ENCODE results near the gene TANGO6.

TANGO6 gene

GRCh38 chr16:68869492-68870088 lies 26.3 kb downstream of the TANGO6 start:
- DNase-seq, result no peak

DNA sequence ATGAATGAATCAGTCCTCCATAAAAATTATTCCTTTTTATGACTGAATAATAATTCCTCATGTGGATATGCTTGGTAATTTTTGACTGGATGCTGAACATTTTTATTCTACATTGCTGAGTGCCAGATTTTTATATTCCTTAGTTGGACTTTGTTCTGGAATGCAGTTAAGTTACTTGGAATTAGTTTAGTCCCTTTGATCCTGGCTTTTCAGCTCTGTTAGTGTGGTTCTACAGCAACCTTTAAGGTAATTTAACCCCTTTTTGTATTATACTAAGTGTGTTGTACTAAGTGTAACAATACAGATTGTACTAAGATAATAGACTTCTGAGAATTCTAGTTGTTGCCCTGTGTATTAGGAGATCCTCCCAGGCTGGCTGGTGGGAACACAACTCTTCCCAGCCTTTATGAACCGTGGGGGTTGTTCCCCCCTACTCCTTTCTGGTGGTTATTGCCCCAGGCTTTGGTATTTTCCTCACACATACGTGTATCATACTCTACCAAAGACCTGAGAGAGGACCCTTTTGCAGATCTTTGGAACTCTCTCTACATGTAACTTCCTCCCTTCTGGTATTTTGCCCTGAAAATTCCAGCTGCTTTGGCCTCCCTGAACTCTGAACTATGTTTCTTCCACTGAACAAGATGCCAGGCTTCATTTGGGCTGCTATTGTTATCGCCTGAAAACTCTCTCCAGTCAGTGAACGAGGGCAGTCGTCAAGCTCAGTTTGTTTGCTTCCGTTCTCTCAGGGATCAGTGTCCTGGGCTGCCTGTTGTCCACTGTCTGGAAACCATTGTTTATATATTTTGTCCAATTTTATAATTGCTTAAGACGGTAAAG lies 30.5 kb downstream of the TANGO6 start:
- DNase-seq, result no peak

- no peak for DNase-seq
Observed at GRCh38 chr16:68875871-68876270, 32.5 kb downstream of the TANGO6 start.

GRCh38 chr16:68883685-68884084 lies 40.4 kb downstream of the TANGO6 start:
- no peak for DNase-seq

DNA sequence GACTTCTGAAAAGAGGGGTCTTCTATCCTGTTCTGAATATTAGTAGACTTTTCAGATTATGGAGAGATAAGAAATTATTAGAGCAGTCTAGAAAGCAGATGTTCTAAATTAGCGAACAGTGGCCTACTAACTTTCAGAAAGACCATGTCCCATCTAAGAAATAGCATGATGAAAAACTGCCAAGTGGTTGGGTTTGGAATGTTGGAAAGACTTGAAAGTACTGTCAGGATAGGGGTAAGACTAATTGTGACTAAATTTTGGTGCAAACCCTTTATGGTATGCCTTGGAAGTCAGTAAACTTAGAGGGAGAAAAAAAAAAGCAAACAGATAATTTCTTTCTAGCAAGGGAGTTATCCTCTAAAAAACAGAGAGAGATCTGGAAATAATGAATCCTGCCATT lies 41.1 kb downstream of the TANGO6 start:
- DNase-seq, result peak; percentile 4

GRCh38 chr16:68884861-68885720 lies 41.8 kb downstream of the TANGO6 start:
- no peak for DNase-seq

DNA sequence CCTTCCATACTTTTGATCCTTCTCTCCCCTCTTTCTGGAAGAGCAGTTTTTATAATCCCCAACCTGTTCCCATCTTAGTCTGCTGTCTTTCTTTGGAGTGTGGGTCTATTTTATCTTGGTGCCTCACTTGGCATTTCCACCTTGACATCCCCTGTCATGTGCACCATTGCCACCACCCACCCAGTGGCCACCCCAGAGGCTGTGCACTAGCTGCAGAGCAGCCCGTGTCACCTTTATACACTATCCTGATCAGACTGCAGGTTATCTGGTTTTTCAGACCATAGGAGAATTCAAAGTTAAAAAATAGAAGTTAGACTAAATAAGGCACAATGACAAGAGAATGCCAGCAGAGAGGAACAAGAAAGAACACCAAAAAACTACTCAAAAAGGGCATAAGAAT lies 43.8 kb downstream of the TANGO6 start:
- DNase-seq, result no peak

DNA sequence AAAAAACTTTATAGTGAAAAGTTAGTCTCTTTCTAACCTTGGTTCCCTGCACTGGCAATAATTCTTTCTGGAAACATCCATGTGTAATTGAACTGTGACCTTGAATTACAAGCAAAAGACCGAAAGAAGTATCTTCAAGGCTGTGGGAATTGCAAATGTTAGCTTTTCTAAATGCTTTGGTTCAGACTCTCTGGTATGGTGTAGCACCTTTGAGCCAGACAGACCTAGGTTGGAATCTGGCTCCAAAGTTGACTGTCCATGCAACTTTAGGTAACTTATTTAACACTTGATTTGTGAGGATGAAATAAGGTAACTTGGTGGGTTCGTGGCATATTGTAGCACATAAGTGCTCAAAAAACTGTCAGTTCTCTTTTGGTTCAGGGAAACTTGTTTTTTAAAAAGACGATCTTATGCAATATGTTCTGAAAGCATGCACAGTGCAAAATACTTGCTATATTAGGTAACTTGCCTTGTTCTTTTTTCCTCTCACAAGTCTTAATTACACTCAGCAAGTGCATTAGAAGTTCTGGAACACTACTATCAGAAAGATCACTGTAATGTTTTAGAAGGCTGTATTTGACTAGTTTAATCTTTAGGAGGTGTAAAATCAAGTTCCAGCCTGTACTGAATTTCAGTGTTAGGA lies 46.3 kb downstream of the TANGO6 start:
- no peak for DNase-seq

- no peak for DNase-seq
Observed at GRCh38 chr16:68892214-68892613, 48.9 kb downstream of the TANGO6 start.

DNA sequence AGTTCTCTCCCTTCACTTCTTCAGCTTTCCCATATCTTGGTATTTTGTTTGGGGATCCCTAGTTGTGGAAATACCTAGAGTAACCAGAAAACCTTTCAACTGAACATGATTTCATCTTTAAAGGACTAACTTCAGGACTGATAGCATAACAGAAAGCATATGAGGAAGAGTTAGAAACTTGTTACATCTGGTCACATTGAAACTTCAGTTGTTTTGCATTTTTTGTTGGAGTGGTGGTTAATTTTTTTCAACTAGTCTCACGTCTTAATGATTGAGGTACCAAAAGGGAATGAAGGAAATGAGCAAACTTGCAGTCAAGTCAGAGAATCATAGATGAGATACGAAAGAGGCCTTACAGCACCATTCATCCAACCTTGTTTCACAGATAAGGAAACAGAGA lies 49.6 kb downstream of the TANGO6 start:
- no peak for DNase-seq

DNA sequence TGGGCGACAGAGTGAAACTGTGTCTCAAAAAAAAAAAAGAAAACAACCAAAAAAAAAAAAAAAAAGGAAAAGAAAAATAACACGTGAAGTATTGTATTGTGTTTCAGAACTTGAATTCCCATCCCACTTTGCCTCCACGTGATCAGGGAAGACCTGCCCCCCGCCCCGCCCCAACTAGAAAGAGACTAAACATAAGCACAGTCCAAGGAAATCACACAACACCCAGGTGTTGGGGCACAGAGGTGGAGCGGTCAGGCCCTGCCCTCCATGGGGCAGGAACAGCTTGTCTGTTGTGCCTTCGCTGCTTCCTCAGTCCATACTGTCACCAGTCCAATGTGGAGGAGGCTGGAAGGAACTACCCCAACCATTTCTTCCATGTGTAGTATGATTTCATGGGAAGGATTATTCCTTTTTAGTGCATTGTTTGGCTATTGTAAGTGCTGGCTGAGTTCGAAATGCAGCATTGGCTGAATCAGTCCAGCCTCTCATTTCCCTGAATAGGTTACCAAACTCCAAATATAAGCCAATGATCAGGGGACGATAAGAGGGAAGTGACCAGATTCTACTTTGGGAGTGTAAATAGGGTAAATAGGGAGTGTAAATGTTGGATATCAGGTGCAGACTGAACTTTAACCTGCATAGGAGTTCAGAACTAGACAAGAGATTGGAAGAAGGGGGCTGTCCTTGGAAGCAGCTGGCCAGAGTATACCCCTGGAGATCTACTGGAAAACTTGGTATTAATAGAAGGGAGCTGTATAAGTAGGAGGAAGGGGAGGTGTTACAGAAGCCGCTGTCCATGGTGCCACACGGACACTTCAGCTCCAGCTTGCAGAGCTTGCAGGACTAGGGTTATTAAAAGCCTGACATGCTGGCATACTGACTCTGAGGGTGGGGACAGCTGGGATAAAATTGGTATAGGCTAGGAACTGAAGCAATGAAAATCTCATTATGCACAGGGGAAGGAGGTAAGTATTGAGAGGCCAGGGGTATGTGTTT lies 50.7 kb downstream of the TANGO6 start:
- DNase-seq, result peak; percentile 29

DNA sequence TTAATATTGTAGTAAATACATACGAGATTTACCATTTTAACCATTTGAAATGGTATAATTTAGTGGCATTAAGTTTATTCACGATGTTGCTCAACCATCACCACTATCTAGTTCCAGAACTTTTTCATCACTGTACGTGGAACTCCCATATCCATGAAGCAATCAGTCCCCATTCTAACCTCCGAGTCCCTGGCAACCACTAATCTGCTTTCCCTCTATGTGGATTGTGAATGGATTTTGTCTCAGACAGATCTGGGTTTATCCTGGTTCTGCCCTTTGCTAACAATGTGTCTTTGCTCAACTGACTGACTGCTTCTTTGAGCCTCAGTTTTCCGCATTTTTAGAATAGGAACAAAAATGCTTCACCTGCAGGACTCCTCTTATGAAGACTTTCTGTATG lies 51.4 kb downstream of the TANGO6 start:
- DNase-seq, result no peak

- no peak for DNase-seq
Observed at GRCh38 chr16:68898026-68898425, 54.7 kb downstream of the TANGO6 start.

GRCh38 chr16:68900009-68900408 lies 56.7 kb downstream of the TANGO6 start:
- DNase-seq, result no peak

DNA sequence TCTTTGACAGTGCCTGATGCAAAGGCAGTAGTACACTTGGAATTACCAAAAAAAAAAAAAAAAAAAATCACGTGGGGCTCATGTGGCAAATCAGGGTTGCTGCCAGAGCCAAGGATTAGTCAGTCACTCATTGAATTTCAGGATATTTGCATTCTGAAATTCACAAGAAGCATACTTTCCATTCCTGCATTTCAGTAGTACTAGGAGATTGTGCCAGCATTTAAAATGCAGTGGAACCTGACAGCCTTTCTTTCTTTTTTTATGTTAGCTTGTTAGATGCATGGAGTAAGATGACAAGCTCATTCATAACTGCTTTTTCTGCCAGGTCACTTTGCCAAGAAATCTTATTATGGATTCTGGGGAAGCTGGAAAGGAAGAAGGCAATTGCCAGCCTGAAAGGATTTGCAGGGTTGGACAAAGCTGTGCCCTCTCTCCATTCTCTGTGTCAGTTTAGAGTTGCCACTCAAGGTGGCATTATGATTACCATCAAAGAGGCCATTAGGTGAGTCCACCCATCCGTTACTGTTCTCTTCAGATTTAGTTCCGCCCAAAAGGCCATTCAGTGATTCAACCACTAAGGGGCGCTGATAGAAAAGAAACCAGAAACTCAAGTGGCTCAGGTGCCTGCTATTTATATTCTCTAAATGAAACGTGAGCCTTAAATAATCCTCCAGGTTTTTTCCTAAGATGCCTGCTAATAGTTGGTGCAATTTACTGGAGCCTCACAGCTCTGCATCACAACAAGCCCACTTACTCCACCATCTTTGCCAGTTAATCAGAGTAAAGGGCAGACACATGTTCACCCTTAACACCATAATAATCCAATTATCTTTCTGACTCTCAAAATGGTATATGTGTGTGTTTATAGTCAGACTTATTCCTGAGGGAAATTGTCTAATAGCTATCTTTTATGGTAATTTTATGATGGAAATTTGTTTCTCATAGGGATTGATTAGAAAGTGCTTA lies 59.0 kb downstream of the TANGO6 start:
- peak; percentile 57 for DNase-seq

- no peak for DNase-seq
Observed at GRCh38 chr16:68902969-68903345, 59.6 kb downstream of the TANGO6 start.

DNA sequence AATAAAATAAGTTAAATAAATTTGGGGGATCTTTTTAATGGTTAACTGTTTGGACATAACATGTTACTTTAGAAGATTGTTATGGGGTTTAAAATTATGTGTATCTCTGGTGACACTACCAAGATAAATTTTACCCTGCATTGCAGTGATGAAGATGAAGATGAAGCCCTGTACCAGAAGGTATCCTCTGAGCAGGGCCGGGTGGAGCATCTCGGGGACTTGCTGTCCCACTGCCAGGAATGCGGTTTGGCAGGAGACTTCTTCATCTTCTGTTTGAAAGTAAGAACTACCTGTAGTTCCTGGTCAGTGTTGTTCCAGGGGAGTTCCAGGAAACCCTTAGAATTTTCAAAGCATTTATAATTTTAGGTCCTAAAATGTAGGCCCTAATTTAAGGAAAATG lies 64.0 kb downstream of the TANGO6 start:
- DNase-seq, result no peak

DNA sequence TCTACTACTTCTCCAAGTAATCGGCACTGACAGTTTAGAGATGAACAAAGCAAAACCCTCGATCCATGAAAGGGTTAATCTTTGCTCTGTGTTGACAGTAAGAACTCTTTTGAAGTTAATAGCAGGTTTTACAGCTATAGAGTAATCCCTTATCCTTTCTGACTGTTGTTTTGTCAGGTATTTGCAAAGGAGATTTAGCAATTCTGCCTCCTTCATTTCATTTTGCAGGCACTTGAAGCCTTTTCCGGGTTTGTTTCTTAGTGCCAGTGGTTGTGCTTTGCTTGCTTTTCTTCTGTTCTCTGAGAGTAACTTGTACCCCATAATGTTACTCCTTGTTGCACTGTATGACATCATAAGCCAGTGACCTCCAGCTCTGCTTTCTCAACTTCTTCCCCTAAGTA lies 64.5 kb downstream of the TANGO6 start:
- DNase-seq, result no peak

DNA sequence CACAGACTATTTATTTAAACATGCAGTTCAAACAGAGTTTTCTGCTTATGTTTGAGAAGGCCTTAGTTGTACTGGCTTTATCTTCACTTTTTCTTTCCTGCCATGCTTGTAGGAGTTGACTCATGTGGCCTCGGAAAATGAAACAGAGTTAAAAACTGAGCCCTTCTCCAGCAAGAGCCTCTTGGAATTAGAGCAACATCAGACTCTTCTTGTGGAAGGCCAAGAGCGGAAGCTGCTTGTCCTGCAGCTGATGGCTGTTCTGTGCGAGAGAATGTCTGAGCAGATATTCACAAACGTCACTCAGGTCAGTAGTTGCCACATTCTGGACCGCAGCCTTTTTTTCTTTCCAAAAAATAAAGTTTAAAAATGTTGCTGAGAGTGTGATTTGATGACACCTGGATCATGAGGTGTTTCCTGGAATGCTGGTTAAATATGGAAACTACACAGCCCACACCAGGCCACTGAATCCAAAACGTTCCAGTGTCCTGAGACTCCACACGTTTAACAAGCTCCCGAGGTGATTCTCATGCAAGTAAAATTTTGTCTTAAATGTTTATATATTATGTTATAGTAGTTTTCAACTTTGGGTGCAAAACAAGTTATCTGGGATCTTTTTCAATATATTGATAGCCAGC lies 65.9 kb downstream of the TANGO6 start:
- no peak for DNase-seq

GRCh38 chr16:68910051-68910450 lies 66.7 kb downstream of the TANGO6 start:
- DNase-seq, result no peak
